Ishikawa (cell line): ENCODE results near the gene CCNL2.

ENCODE experiments used
- CEBPB ChIP-seq: IDR thresholded peaks from 2 replicates; pipeline ENCODE4 v1.6.1; 2012
- CREB1 ChIP-seq: IDR thresholded peaks from 2 replicates; pipeline ENCODE4 v1.6.1; 2012; ENCODE audit warnings: low read depth
- EGR1 ChIP-seq: IDR thresholded peaks from 2 replicates; pipeline ENCODE4 v1.6.1; 2012
- EP300 ChIP-seq: IDR thresholded peaks from 2 replicates; pipeline ENCODE4 v1.6.1; 2012; ENCODE audit warnings: borderline replicate concordance
- FOXM1 ChIP-seq: IDR thresholded peaks from 2 replicates; pipeline ENCODE4 v1.6.1; 2012; ENCODE audit warnings: low read depth, borderline replicate concordance
- RAD21 ChIP-seq: IDR thresholded peaks from 2 replicates; pipeline ENCODE4 v1.6.1; 2012; ENCODE audit warnings: low read depth
- REST ChIP-seq: IDR thresholded peaks from 2 replicates; pipeline ENCODE4 v1.6.1; 2012; ENCODE audit warnings: low read depth, mild to moderate bottlenecking
- TAF1 ChIP-seq: IDR thresholded peaks from 2 replicates; pipeline ENCODE4 v1.6.1; 2012; ENCODE audit warnings: low read depth, mild to moderate bottlenecking
- TCF12 ChIP-seq: IDR thresholded peaks from 2 replicates; pipeline ENCODE4 v1.6.1; 2012; ENCODE audit warnings: low read depth
- TEAD4 ChIP-seq: IDR thresholded peaks from 2 replicates; pipeline ENCODE4 v1.6.1; 2012
- USF1 ChIP-seq: IDR thresholded peaks from 2 replicates; pipeline ENCODE4 v1.6.1; 2012
- YY1 ChIP-seq: IDR thresholded peaks from 2 replicates; pipeline ENCODE4 v1.6.1; 2012; ENCODE audit warnings: low read depth
- ZBTB7A ChIP-seq: IDR thresholded peaks from 2 replicates; pipeline ENCODE4 v1.6.1; 2012; ENCODE audit warnings: low read depth
- TF ChIP-seq, protein P1 (sequence below): IDR thresholded peaks from 2 replicates; pipeline ENCODE4 v1.6.1; 2012

DNA sequence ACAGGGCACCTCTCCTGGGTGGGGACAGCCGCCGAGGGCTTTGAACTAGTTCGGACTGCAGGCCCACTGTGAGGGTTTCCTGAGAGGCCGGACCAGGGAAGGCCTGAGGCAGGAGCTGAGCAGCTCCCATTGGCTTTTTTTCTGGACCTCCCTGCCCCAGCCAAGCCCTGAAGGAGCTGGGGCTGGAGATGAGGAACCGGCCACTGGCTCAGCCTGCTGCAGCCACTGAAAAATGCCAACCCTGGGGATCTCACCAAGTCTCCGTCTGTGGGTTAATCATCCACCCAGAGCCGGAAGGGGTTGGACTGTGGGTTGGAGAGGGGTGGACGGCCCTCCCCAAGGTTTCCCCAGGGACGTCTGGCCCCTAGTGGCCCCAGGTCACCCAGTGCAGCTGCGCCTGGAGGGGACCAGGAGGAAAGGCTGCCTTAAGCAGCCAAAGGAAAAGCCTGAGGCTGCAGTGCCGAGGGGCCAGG, 38.8 kb upstream of the CCNL2 start:
- TF ChIP-seq CEBPB, result no peak
- no peak for TF ChIP-seq TEAD4
- TF ChIP-seq TAF1, result no peak
- TF ChIP-seq, protein P1, sequence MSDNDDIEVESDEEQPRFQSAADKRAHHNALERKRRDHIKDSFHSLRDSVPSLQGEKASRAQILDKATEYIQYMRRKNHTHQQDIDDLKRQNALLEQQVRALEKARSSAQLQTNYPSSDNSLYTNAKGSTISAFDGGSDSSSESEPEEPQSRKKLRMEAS, result no peak
- no peak for TF ChIP-seq YY1
- TF ChIP-seq EP300, result no peak
- TF ChIP-seq REST, result no peak
- TF ChIP-seq TCF12, result no peak
- TF ChIP-seq RAD21, result no peak
- no peak for TF ChIP-seq ZBTB7A
- no peak for TF ChIP-seq EGR1
- TF ChIP-seq USF1, result no peak
- TF ChIP-seq CREB1, result no peak
- TF ChIP-seq FOXM1, result no peak
